H9 (cell line): ENCODE measurements around the gene EPHA4. TPM values are rescaled to one million over a fixed set of nuclear protein-coding genes. Genes with fewer than 3 reads are reported as not detected.

ENCODE experiments used
- DNase-seq: peaks from one replicate; pipeline ENCODE4 v3.0.0-alpha.2; 2017
- H2AFZ ChIP-seq: one replicate; pipeline ENCODE4 v1.6.1; 2013; ENCODE audit warnings: mild to moderate bottlenecking, low read length, control low read depth, moderate library complexity
- H2AK5ac ChIP-seq: 2 replicates; pipeline ENCODE4 v1.6.1; 2013; ENCODE audit warnings: low read length, control low read depth, mixed read lengths; ENCODE audit not compliant: insufficient read length
- H2BK120ac ChIP-seq: one replicate; pipeline ENCODE4 v1.6.1; 2013; ENCODE audit warnings: low read depth, mild to moderate bottlenecking, low read length, control low read depth, inconsistent platforms; ENCODE audit not compliant: poor library complexity, severe bottlenecking
- H2BK12ac ChIP-seq: 2 replicates; pipeline ENCODE4 v1.6.1; 2013; ENCODE audit warnings: low read length, control low read depth, mixed read lengths, low read depth; ENCODE audit not compliant: insufficient read length
- H2BK15ac ChIP-seq: 2 replicates; pipeline ENCODE4 v1.6.1; 2013; ENCODE audit warnings: low read depth, low read length, control low read depth
- H2BK20ac ChIP-seq: one replicate; pipeline ENCODE4 v1.6.1; 2013; ENCODE audit warnings: low read depth, mild to moderate bottlenecking, low read length, control low read depth, inconsistent platforms; ENCODE audit not compliant: poor library complexity, severe bottlenecking
- H2BK5ac ChIP-seq: 2 replicates; pipeline ENCODE4 v1.6.1; 2013; ENCODE audit warnings: low read length, control low read depth, mixed read lengths; ENCODE audit not compliant: insufficient read length
- H3K14ac ChIP-seq: 2 replicates; pipeline ENCODE4 v1.6.1; 2013; ENCODE audit warnings: low read length, control low read depth; ENCODE audit not compliant: insufficient read depth
- H3K18ac ChIP-seq: 2 replicates; pipeline ENCODE4 v1.6.1; 2013; ENCODE audit warnings: low read depth, mild to moderate bottlenecking, mixed read lengths, low read length, control low read depth; ENCODE audit not compliant: insufficient read length
- H3K23ac ChIP-seq: 2 replicates; pipeline ENCODE4 v1.6.1; 2013; ENCODE audit warnings: low read length, control low read depth, mixed read lengths, low read depth; ENCODE audit not compliant: insufficient read length
- H3K23me2 ChIP-seq: 2 replicates; pipeline ENCODE4 v1.6.1; 2013; ENCODE audit warnings: low read depth, mild to moderate bottlenecking, mixed read lengths, low read length, control low read depth; ENCODE audit not compliant: insufficient read length, poor library complexity, severe bottlenecking
- H3K27ac ChIP-seq: 2 replicates; pipeline ENCODE4 v1.5.1; 2013; ENCODE audit warnings: low read length, control low read depth, mixed read lengths, low read depth; ENCODE audit not compliant: insufficient read length
- H3K27me3 ChIP-seq: 2 replicates; pipeline ENCODE4 v1.6.1; 2013; ENCODE audit warnings: low read length, control low read depth, inconsistent platforms; ENCODE audit not compliant: insufficient read depth
- H3K4ac ChIP-seq: 2 replicates; pipeline ENCODE4 v1.6.1; 2013; ENCODE audit warnings: low read depth, mild to moderate bottlenecking, control low read depth, inconsistent platforms, low read length, moderate library complexity
- H3K4me1 ChIP-seq: 2 replicates; pipeline ENCODE4 v1.6.1; 2013; ENCODE audit warnings: low read length, control low read depth, inconsistent platforms; ENCODE audit not compliant: insufficient read depth
- H3K4me2 ChIP-seq: 2 replicates; pipeline ENCODE4 v1.6.1; 2013; ENCODE audit warnings: low read length, control low read depth, mixed read lengths; ENCODE audit not compliant: insufficient read length, insufficient read depth
- H3K56ac ChIP-seq: 2 replicates; pipeline ENCODE4 v1.6.1; 2013; ENCODE audit warnings: low read depth, mild to moderate bottlenecking, mixed read lengths, low read length, control low read depth; ENCODE audit not compliant: insufficient read length
- H3K79me1 ChIP-seq: 2 replicates; pipeline ENCODE4 v1.6.1; 2013; ENCODE audit warnings: low read depth, mild to moderate bottlenecking, moderate library complexity, low read length, control low read depth, inconsistent platforms; ENCODE audit not compliant: insufficient read depth, poor library complexity, severe bottlenecking
- H3K79me2 ChIP-seq: 2 replicates; pipeline ENCODE4 v1.6.1; 2013; ENCODE audit warnings: low read length, control low read depth, inconsistent platforms; ENCODE audit not compliant: insufficient read depth
- H3K9ac ChIP-seq: 2 replicates; pipeline ENCODE4 v1.6.1; 2013; ENCODE audit warnings: low read length, control low read depth, mixed read lengths; ENCODE audit not compliant: insufficient read length; ENCODE audit errors: extremely low read depth
- H3K9me3 ChIP-seq: one replicate; pipeline ENCODE4 v1.6.1; 2013; ENCODE audit warnings: low read depth, low read length, inconsistent platforms; ENCODE audit not compliant: control insufficient read depth
- H3T11ph ChIP-seq: one replicate; pipeline ENCODE4 v1.6.1; 2013; ENCODE audit warnings: mild to moderate bottlenecking, low read length, control low read depth, inconsistent platforms
- H4K20me1 ChIP-seq: one replicate; pipeline ENCODE4 v1.6.1; 2013; ENCODE audit not compliant: control insufficient read depth, insufficient read length, insufficient read depth
- H4K5ac ChIP-seq: 2 replicates; pipeline ENCODE4 v1.6.1; 2013; ENCODE audit warnings: low read depth, mild to moderate bottlenecking, mixed read lengths, low read length, control low read depth; ENCODE audit not compliant: insufficient read length
- H4K8ac ChIP-seq: replicated peaks from 2 replicates; pipeline ENCODE4 v1.6.1; 2013; ENCODE audit warnings: low read length, control low read depth, mixed read lengths, low read depth; ENCODE audit not compliant: insufficient read length
- H4K91ac ChIP-seq: 2 replicates; pipeline ENCODE4 v1.6.1; 2013; ENCODE audit warnings: low read depth, mild to moderate bottlenecking, moderate library complexity, mixed read lengths, low read length, control low read depth; ENCODE audit not compliant: insufficient read length
- H3K27ac Mint-ChIP-seq, 3 experiments: 2 replicates in 2 of 3; 3 replicates in 1 of 3; pipeline ENCODE4 v1.8.0; 2020 to 2021; ENCODE audit warnings: mixed read lengths in 3 of 3, mild to moderate bottlenecking in 1 of 3, moderate library complexity in 1 of 3
- H3K27me3 Mint-ChIP-seq: 2 replicates; pipeline ENCODE4 v1.8.0; 2021; ENCODE audit warnings: low read depth, mild to moderate bottlenecking, moderate library complexity, mixed read lengths
- H3K36me3 Mint-ChIP-seq, 3 experiments: 2 replicates in 2 of 3; 3 replicates in 1 of 3; pipeline ENCODE4 v1.8.0; 2020 to 2021; ENCODE audit warnings: low read depth in 3 of 3, mixed read lengths in 3 of 3; ENCODE audit not compliant: insufficient read depth in 1 of 3
- H3K4me1 Mint-ChIP-seq, 2 experiments: 2 replicates each; pipeline ENCODE4 v1.8.0; 2020; ENCODE audit warnings: mixed read lengths in 2 of 2
- H3K4me3 Mint-ChIP-seq, 2 experiments: 2 replicates in 1 of 2; 3 replicates in 1 of 2; pipeline ENCODE4 v1.8.0; 2020 to 2021; ENCODE audit warnings: mild to moderate bottlenecking in 2 of 2, mixed read lengths in 2 of 2, moderate library complexity in 1 of 2
- H3K9me3 Mint-ChIP-seq, 2 experiments: 2 replicates in 1 of 2; 3 replicates in 1 of 2; pipeline ENCODE4 v1.8.0; 2020; ENCODE audit warnings: mild to moderate bottlenecking in 2 of 2, mixed read lengths in 2 of 2, moderate library complexity in 1 of 2
- CTCF ChIP-seq: fragments of 200-600 bp; sonication (generic); conservative IDR thresholded peaks from 3 replicates; pipeline ENCODE4 v1.8.0; 2021; ENCODE audit warnings: antibody characterized with exemption, mild to moderate bottlenecking
- WGBS: extraction: QIAGEN DNeasy Blood & Tissue Kit; methylation state at CpG from one replicate; pipeline ENCODE4 v1.1.7; 2013; ENCODE audit warnings: missing lambda C conversion rate, low lambda C conversion rate, mixed read lengths; ENCODE audit not compliant: insufficient read length; ENCODE audit errors: extremely low coverage; 5-methylcytosine and 5-hydroxymethylcytosine counted together
- total RNA-seq: library from RNA; stranded (reverse); gene quantifications from 2 replicates; pipeline ENCODE4 v1.2.1, GENCODE V29; 2021

The EPHA4 gene
- total RNA-seq, 1 experiment from 2014 or later = 25.1 TPM

GRCh38 chr2:221539246-221539645 lies 32.9 kb downstream of the EPHA4 start:
- H3K27ac Mint-ChIP-seq = peak overlapping the region in 1 of 3 experiments; percentile 17; a peak in 1 of 7 replicates
- no peaks in the 10 kb centered on the region for H3K27me3 ChIP-seq
- H2BK5ac ChIP-seq = no peak overlapping the region
- H3K27me3 Mint-ChIP-seq = no peaks in the 10 kb centered on the region
- H3K4me1 Mint-ChIP-seq = peaks cover 9 to 27% of the 10 kb centered on the region in 2 experiments
- H3K18ac ChIP-seq = no peak overlapping the region
- H2BK20ac ChIP-seq = no peak overlapping the region
- no peak overlapping the region for H2BK15ac ChIP-seq
- H4K91ac ChIP-seq = no peak overlapping the region
- no peaks in the 10 kb centered on the region for H3K9me3 ChIP-seq
- H2AK5ac ChIP-seq = no peak overlapping the region
- H3K9me3 Mint-ChIP-seq = no peaks in the 10 kb centered on the region
- no peak overlapping the region for H3K9ac ChIP-seq
- H2BK120ac ChIP-seq = no peak overlapping the region
- no peaks in the 10 kb centered on the region for H3K79me2 ChIP-seq
- H4K8ac ChIP-seq = no peak overlapping the region
- no peaks in the 10 kb centered on the region for H3K36me3 Mint-ChIP-seq
- TF ChIP-seq CTCF = no peak
- no peaks in the 10 kb centered on the region for H3K23me2 ChIP-seq
- H3K14ac ChIP-seq = no peak overlapping the region
- H3K4ac ChIP-seq = no peak overlapping the region
- no peak overlapping the region for H3T11ph ChIP-seq
- no peak overlapping the region for H3K23ac ChIP-seq
- no peak for DNase-seq
- H4K20me1 ChIP-seq = no peaks in the 10 kb centered on the region
- no peak overlapping the region for H2BK12ac ChIP-seq
- no peak overlapping the region for H3K4me3 Mint-ChIP-seq
- no peaks in the 10 kb centered on the region for H3K79me1 ChIP-seq
- no peak overlapping the region for H4K5ac ChIP-seq
- WGBS = no CpG with 5 or more reads among the region's 4 CpGs
- no peaks in the 10 kb centered on the region for H3K4me1 ChIP-seq
- H3K27ac ChIP-seq = no peak overlapping the region
- H3K4me2 ChIP-seq = no peak overlapping the region
- H3K56ac ChIP-seq = no peak overlapping the region
- H2AFZ ChIP-seq = no peak overlapping the region
